ENCODE measurements around the gene ERBB4.

The ERBB4 gene

DNA sequence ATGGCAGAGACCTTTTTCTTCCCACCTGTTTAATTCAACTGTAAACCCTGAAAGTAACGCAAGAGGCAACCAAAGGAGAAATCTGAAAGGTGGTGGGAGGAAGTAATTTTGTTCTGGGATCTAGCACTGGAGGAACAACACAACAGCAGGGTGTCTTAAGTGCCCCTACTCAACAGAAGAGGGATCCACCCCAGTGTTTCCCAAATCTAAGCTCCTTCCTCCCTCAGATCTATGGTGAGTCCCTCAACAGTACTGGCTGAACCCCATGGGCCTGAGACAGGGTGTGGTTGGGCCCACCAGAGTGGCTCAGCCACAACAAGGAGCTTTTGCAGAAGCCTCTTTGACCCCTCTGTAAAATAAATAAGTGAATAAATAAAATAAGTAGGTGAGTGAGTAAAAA, 790.3 kb downstream of the ERBB4 start:
- Histone ChIP-seq H3K79me2 (ENCODE audit: insufficient read depth, low read depth) (no peaks in the 10 kb centered on the region), H3K27ac (no peak overlapping the region), H3K4me2 (no peak overlapping the region), H4K20me1 (ENCODE audit: insufficient read depth) (no peaks in the 10 kb centered on the region), H2AFZ (ENCODE audit: low read depth) (no peak overlapping the region), H3K4me1 (ENCODE audit: low read depth, poor library complexity, severe bottlenecking) (no peaks in the 10 kb centered on the region), H3K9ac (no peak overlapping the region), H3K4me3 (IDR thresholded peaks at IDR 0.05; ENCODE audit: insufficient read depth, low read depth, low read length) (no peak overlapping the region), H3K36me3 (ENCODE audit: insufficient read depth) (no peaks in the 10 kb centered on the region), H3K27me3 (ENCODE audit: insufficient read depth, low read depth) (no peaks in the 10 kb centered on the region)
- TF ChIP-seq, protein P1, sequence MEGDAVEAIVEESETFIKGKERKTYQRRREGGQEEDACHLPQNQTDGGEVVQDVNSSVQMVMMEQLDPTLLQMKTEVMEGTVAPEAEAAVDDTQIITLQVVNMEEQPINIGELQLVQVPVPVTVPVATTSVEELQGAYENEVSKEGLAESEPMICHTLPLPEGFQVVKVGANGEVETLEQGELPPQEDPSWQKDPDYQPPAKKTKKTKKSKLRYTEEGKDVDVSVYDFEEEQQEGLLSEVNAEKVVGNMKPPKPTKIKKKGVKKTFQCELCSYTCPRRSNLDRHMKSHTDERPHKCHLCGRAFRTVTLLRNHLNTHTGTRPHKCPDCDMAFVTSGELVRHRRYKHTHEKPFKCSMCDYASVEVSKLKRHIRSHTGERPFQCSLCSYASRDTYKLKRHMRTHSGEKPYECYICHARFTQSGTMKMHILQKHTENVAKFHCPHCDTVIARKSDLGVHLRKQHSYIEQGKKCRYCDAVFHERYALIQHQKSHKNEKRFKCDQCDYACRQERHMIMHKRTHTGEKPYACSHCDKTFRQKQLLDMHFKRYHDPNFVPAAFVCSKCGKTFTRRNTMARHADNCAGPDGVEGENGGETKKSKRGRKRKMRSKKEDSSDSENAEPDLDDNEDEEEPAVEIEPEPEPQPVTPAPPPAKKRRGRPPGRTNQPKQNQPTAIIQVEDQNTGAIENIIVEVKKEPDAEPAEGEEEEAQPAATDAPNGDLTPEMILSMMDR (conservative IDR thresholded peaks at IDR 0.05; ENCODE audit: low read depth, low read length): no peak

DNA sequence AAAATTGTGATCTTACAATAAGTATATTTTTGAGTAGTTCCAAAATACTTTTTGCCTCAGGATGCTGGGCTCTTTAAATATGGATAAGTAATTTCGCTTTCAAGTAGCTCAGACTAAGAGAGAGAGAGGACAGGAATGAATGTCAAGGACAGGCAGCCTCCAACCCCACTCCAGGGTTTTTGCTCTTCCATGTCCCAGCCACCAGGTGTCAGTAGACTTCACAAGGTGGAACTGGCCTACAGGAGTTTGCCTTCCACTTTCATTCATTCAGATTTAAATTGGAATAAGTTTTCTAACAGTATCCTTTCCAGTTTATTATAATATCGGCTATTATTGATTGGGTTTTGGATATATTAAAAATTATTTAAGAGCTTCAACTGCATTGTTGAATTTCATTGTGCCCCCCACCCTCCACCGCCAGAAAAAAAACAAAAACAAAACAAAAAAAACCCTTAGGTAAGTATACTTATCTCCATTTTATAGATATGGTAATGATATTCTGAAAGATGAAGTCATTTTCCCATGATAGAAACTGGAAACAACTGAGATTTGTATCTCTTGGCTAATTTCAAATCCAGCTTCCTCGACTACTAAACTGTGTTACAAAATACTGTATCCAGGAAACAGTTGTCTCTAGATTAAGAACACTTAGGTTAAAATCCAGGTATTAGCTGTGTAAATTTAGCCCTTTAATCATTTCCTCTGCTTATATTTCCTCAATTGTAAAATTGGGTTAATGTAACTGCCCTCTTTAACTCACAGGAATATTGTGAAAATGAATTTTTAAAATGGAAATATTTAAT, 793.1 kb downstream of the ERBB4 start:
- H2AFZ ChIP-seq (ENCODE audit: low read depth): no peak overlapping the region; the same call in 1 of the 2 replicates
- no peak overlapping the region for H3K4me3 ChIP-seq (IDR thresholded peaks at IDR 0.05; ENCODE audit: insufficient read depth, low read depth, low read length)
- no peaks in the 10 kb centered on the region for H3K79me2 ChIP-seq (ENCODE audit: insufficient read depth, low read depth)
- H3K9ac ChIP-seq: no peak overlapping the region
- H3K27me3 ChIP-seq (ENCODE audit: insufficient read depth, low read depth): no peaks in the 10 kb centered on the region
- TF ChIP-seq, protein P1 (conservative IDR thresholded peaks at IDR 0.05; ENCODE audit: low read depth, low read length): peak; percentile 84
- H3K36me3 ChIP-seq (ENCODE audit: insufficient read depth): no peaks in the 10 kb centered on the region
- no peak overlapping the region for H3K4me2 ChIP-seq
- H3K27ac ChIP-seq: no peak overlapping the region
- H4K20me1 ChIP-seq (ENCODE audit: insufficient read depth): no peaks in the 10 kb centered on the region
- H3K4me1 ChIP-seq (ENCODE audit: low read depth, poor library complexity, severe bottlenecking): no peaks in the 10 kb centered on the region

DNA sequence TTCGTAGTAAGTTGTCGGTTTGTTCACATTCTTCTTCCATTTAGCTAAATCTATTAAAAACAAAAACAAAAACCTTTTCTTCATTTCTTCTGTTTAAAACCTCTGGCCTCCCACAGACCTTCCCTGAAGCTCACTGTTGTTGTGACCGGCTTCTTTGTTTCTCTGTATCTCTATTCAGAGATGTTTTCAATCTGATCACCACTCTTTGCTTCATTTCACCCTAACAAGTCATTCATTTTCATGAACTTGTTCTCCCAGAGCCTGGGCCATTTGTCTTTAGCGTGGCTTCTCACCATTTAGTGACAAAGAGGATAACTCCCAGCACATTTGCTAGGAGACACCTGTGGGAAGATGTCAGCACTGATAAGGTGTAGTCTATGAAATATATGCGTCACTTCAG, 794.2 kb downstream of the ERBB4 start:
- Histone ChIP-seq H3K79me2 (ENCODE audit: insufficient read depth, low read depth) (no peaks in the 10 kb centered on the region), H3K36me3 (ENCODE audit: insufficient read depth) (no peaks in the 10 kb centered on the region), H3K27ac (no peak overlapping the region), H3K4me2 (no peak overlapping the region), H2AFZ (ENCODE audit: low read depth) (no peak overlapping the region), H3K9ac (no peak overlapping the region), H3K4me1 (ENCODE audit: low read depth, poor library complexity, severe bottlenecking) (no peaks in the 10 kb centered on the region), H3K27me3 (ENCODE audit: insufficient read depth, low read depth) (no peaks in the 10 kb centered on the region), H3K4me3 (IDR thresholded peaks at IDR 0.05; ENCODE audit: insufficient read depth, low read depth, low read length) (no peak overlapping the region), H4K20me1 (ENCODE audit: insufficient read depth) (no peaks in the 10 kb centered on the region)
- TF ChIP-seq, protein P1 (conservative IDR thresholded peaks at IDR 0.05; ENCODE audit: low read depth, low read length): no peak

DNA sequence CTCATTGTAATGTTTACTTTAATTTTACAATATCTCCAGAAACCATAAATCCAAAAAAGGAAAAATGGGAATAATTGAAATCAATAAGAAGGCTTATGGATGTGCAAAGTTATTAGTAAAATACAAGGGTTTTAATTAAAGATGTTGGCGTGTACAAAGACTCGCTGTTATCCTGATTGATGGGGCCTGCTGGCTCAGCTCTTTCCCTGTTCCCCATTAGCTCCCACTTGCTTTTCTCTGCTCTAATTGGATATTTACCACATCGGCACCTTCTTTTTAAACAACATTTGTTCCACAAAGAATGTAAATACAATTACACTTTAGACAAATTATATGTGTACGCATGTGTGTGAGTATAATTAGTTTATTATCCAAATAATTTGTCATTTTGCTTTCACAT, 796.6 kb downstream of the ERBB4 start:
- TF ChIP-seq, protein P1 (conservative IDR thresholded peaks at IDR 0.05; ENCODE audit: low read depth, low read length): no peak
- no peaks in the 10 kb centered on the region for H3K4me1 ChIP-seq (ENCODE audit: low read depth, poor library complexity, severe bottlenecking)

More for the DNA sequence above, 796.6 kb downstream of the ERBB4 start:
- Histone ChIP-seq H2AFZ (ENCODE audit: low read depth) (no peak overlapping the region), H3K79me2 (ENCODE audit: insufficient read depth, low read depth) (no peaks in the 10 kb centered on the region), H3K4me2 (no peak overlapping the region), H3K36me3 (ENCODE audit: insufficient read depth) (no peaks in the 10 kb centered on the region), H3K27ac (no peak overlapping the region), H3K4me3 (IDR thresholded peaks at IDR 0.05; ENCODE audit: insufficient read depth, low read depth, low read length) (no peak overlapping the region), H4K20me1 (ENCODE audit: insufficient read depth) (no peaks in the 10 kb centered on the region), H3K9ac (no peak overlapping the region), H3K27me3 (ENCODE audit: insufficient read depth, low read depth) (no peaks in the 10 kb centered on the region)

Measured in KMS-11 (cell line).